Subcutaneous abdominal adipose tissue (tissue), 5 donors: ENCODE results near the gene DDX60.
"Not testable (repeated sequence)": the region's sequence is repeated elsewhere in the genome, so short reads cannot be mapped to it uniquely, and the experiment has no call there.

ENCODE experiments used
- H3K27ac ChIP-seq: one replicate; pipeline ENCODE4 v1.7.0; 2013; ENCODE audit warnings: low read depth, mild to moderate bottlenecking, inconsistent platforms, low read length, moderate library complexity
- H3K27me3 ChIP-seq, 5 donors: one replicate each; pipeline ENCODE4 v1.7.0; 2013; ENCODE audit warnings: low read length in 5 of 5, inconsistent platforms in 1 of 5; ENCODE audit not compliant: control insufficient read depth in 5 of 5, insufficient read depth in 4 of 5
- H3K36me3 ChIP-seq, 5 donors: one replicate each; pipeline ENCODE4 v1.7.0; 2013; ENCODE audit warnings: low read length in 5 of 5; ENCODE audit not compliant: control insufficient read depth in 5 of 5, insufficient read depth in 5 of 5
- H3K4me1 ChIP-seq, 5 donors: one replicate each; pipeline ENCODE4 v1.7.0; 2013; ENCODE audit warnings: low read length in 5 of 5, mild to moderate bottlenecking in 3 of 5, moderate library complexity in 1 of 5; ENCODE audit not compliant: control insufficient read depth in 5 of 5, insufficient read depth in 5 of 5
- H3K4me3 ChIP-seq, 5 donors: one replicate each; pipeline ENCODE4 v1.7.0; 2013; ENCODE audit warnings: low read length in 5 of 5, low read depth in 1 of 5
- H3K9ac ChIP-seq, 5 donors: one replicate each; pipeline ENCODE4 v1.7.0; 2013; ENCODE audit warnings: low read length in 5 of 5, mild to moderate bottlenecking in 4 of 5, moderate library complexity in 3 of 5
- H3K9me3 ChIP-seq, 5 donors: one replicate each; pipeline ENCODE4 v1.7.0; 2013; ENCODE audit warnings: low read length in 5 of 5; ENCODE audit not compliant: control insufficient read depth in 5 of 5
- donor health status: healthy.
- donor health status: healthy.
- donor health status: healthy.
- donor health status: healthy.
- donor health status: healthy.

Gene DDX60

GRCh38 chr4:168303430-168303829, 15.1 kb downstream of the DDX60 start:
- H3K4me3 ChIP-seq, H3K9ac ChIP-seq: not testable (repeated sequence)
- H3K36me3 ChIP-seq: peaks cover 4 to 45% (median 21%) of the 10 kb centered on the region in 5 donors

DNA sequence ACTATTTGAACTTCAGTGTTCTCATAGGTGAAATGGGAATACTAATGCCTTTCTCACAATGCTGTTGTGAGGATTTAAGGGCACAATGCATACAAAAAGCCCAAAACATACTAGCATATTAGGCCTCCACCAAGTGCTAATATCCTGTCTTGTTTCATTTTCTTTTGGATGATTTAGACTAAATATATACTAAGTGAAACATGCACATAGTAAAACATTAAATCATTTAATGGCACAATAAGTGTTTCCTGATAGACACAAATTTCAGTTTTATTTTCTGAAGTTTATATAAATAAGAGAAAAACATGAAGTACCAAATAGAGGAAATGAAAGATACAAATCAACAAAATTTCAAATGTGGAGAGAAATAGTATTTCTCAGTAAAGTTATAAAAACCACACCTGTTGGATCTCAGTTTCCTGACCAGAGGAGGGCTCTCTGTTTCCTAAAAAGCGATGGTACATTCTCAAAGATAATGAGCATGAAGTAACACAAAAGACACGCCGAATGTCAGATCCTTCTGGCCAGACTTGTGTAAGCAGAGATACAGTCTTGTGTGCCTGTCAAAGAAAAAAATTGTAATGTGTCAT, 25.1 kb downstream of the DDX60 start:
- H3K9ac ChIP-seq: no peak overlapping the region
- H3K27me3 ChIP-seq: no peaks in the 10 kb centered on the region
- no peak overlapping the region for H3K27ac ChIP-seq
- H3K4me3 ChIP-seq: no peak overlapping the region
- no peaks in the 10 kb centered on the region for H3K4me1 ChIP-seq
- H3K9me3 ChIP-seq: no peaks in the 10 kb centered on the region
- H3K36me3 ChIP-seq: peaks cover 5 to 30% (median 15%) of the 10 kb centered on the region in 5 donors

More at GRCh38 chr4:168303430-168303829, 15.1 kb downstream of the DDX60 start:
- H3K27ac ChIP-seq, H3K4me1 ChIP-seq, H3K27me3 ChIP-seq, H3K9me3 ChIP-seq: not testable (repeated sequence)

- Histone ChIP-seq H3K27ac (no peak overlapping the region), H3K4me1 (no peaks in the 10 kb centered on the region), H3K9ac (no peak overlapping the region), H3K36me3 (peaks cover 5 to 33% (median 15%) of the 10 kb centered on the region in 5 donors), H3K27me3 (no peaks in the 10 kb centered on the region), H3K4me3 (no peak overlapping the region), H3K9me3 (no peaks in the 10 kb centered on the region)
Observed at GRCh38 chr4:168291242-168291641, 27.3 kb downstream of the DDX60 start.

- not testable (repeated sequence) for H3K9ac ChIP-seq, H3K27me3 ChIP-seq, H3K4me3 ChIP-seq, H3K4me1 ChIP-seq, H3K9me3 ChIP-seq, H3K27ac ChIP-seq
- H3K36me3 ChIP-seq: peaks cover 0 to 34% (median 22%) of the 10 kb centered on the region in 5 donors
Observed at GRCh38 chr4:168285850-168286249, 32.7 kb downstream of the DDX60 start.

DNA sequence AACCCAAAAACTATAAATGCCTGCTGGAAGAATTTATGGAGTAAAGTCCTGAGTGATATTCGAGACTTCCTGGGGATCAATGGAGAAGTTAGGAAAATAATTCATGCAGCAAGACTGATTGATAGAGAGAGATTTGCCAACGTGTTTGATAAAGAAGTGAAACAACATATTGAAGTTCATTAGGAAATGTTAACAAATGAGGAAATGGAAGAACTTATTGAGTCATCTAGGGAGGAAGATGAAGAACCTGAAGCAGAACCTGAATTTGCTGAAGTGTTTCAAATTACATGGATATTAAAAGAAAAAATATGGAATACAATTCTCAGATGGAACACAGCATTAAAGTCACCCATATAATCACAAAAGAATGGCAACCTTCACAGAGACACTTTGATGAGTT, 39.0 kb downstream of the DDX60 start:
- no peaks in the 10 kb centered on the region for H3K27me3 ChIP-seq
- H3K4me1 ChIP-seq: no peaks in the 10 kb centered on the region
- no peak overlapping the region for H3K4me3 ChIP-seq
- peaks cover 9 to 58% (median 31%) of the 10 kb centered on the region in 5 donors for H3K36me3 ChIP-seq
- no peak overlapping the region for H3K27ac ChIP-seq
- H3K9ac ChIP-seq: no peak overlapping the region
- no peaks in the 10 kb centered on the region for H3K9me3 ChIP-seq

GRCh38 chr4:168275836-168276235, 42.7 kb downstream of the DDX60 start:
- Histone ChIP-seq H3K4me3 (no peak overlapping the region), H3K27ac (no peak overlapping the region), H3K9me3 (no peaks in the 10 kb centered on the region), H3K27me3 (no peaks in the 10 kb centered on the region), H3K36me3 (peaks cover 28 to 72% (median 40%) of the 10 kb centered on the region in 5 donors), H3K4me1 (no peaks in the 10 kb centered on the region), H3K9ac (no peak overlapping the region)

DNA sequence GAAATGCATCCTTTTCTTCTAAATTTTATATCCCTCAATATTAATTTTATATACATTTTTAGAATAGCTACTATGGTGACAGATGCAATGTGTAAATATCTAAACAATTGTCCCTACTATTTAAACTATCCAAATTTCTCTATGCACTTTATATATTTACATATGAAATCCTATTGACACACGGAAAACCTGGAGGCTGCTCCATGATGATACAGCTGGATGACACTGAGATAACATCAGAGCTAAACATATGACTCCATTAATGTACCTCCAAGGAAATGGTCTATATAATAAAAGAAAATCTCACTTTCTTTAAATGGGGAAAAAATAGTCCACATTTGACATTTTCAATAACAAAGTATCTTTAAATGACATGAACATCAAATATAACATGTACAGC, 43.7 kb downstream of the DDX60 start:
- H3K36me3 ChIP-seq: peaks cover 26 to 67% (median 42%) of the 10 kb centered on the region in 5 donors
- no peaks in the 10 kb centered on the region for H3K4me1 ChIP-seq
- H3K27ac ChIP-seq: no peak overlapping the region
- no peak overlapping the region for H3K9ac ChIP-seq
- no peaks in the 10 kb centered on the region for H3K9me3 ChIP-seq
- H3K27me3 ChIP-seq: no peaks in the 10 kb centered on the region
- H3K4me3 ChIP-seq: no peak overlapping the region

DNA sequence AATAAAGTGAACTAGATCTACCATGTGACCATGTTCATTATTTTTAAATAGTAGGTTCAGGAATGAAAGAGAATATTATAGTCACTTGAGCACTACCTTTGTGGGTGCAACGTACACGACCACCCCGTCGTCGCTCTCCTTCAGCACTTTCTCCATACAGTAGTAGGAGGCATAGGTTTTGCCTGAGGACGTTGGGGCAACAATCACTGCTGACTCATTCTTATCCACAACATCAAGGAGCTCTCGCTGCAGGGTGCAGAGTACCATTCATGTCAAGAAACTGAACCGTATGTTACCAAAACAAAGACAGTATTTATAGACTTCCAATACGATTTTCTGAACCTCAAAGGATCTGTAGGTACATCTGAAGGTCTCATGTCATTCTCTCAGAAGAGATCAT, 44.7 kb downstream of the DDX60 start:
- Histone ChIP-seq H3K9ac (no peak overlapping the region), H3K27me3 (no peaks in the 10 kb centered on the region), H3K4me3 (no peak overlapping the region), H3K9me3 (no peaks in the 10 kb centered on the region), H3K4me1 (peaks cover 0 to under 1% (median 0%) of the 10 kb centered on the region in 5 donors), H3K36me3 (peaks cover 22 to 64% (median 39%) of the 10 kb centered on the region in 5 donors), H3K27ac (no peak overlapping the region)

DNA sequence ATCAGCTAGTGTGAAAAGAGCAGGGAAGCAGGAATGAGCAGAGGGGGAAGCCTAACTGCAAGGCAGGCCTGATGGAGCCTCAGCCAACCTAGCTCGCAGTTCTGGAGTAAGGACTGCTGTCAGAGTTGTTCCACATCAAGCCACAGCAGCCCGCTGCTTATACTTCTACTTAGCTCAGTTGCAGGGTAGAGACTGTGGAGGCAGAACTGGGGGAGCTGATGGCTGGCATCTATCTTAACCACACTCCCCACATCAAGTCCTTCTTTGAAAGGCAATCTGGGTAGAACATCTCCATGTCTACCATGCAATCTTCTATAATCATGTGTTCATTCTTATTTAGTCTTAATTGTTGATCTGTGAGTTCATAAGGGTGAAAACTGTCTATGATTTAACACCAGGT, 46.1 kb downstream of the DDX60 start:
- Histone ChIP-seq H3K27me3 (no peaks in the 10 kb centered on the region), H3K36me3 (peaks cover 19 to 61% (median 41%) of the 10 kb centered on the region in 5 donors), H3K9ac (no peak overlapping the region), H3K27ac (no peak overlapping the region), H3K4me3 (no peak overlapping the region), H3K9me3 (no peaks in the 10 kb centered on the region), H3K4me1 (peaks cover 0 to 4% (median 0%) of the 10 kb centered on the region in 5 donors)

DNA sequence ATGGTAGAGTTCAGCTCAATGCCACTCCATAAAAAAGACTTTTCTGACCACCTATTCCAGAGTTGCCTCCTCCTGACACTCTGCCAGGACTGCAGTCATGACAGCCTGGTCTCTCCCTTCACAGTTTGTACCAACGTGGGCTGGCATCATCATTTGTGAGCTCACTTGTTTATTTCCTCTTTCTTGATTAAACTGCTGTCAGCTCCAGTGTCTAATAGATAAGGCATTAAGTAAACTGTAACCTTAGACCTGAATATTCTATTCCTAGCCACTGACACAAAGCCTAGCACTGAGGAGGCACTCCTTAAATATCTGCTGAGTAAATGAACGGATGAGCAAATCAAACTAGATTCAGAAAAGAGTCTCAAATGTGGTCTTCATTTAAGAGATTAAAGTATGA, 48.7 kb downstream of the DDX60 start:
- H3K27me3 ChIP-seq: no peaks in the 10 kb centered on the region
- no peak overlapping the region for H3K4me3 ChIP-seq
- H3K4me1 ChIP-seq: peaks cover 0 to 7% (median 5%) of the 10 kb centered on the region in 5 donors
- peaks cover 18 to 59% (median 47%) of the 10 kb centered on the region in 5 donors for H3K36me3 ChIP-seq
- H3K9me3 ChIP-seq: no peaks in the 10 kb centered on the region
- no peak overlapping the region for H3K27ac ChIP-seq
- H3K9ac ChIP-seq: no peak overlapping the region
